HepG2 (cell line): ENCODE data around the gene BCKDHB. TPM values are rescaled to one million over a fixed set of nuclear protein-coding genes. Genes with fewer than 3 reads are reported as not detected.

Experiments
- ATAC-seq: fragments of 200-7000 bp; cut with Tn5 transposase; 3 replicates; pipeline ENCODE4 v1.9.1; 2020; ENCODE audit warnings: mild to moderate bottlenecking, moderate library complexity
- BruUV-seq: library from RNA; stranded (reverse); fragments of 400-500 nt; replicated peaks from 2 replicates; lab custom pipeline; 2021; lab: Mats Ljungman, UMichigan
- CTCF ChIA-PET: fragments of 300-600 bp; formaldehyde crosslinking; extraction: SDS; loops from one replicate; lab custom pipeline; 2021; ENCODE audit warnings: low total read pairs, inconsistent platforms, low intra/inter-chr PET ratio; lab: Yijun Ruan, JAX
- POLR2A ChIA-PET: fragments of 350-600 bp; sonication (Branson Sonifier 250); formaldehyde crosslinking; loops from one replicate; lab custom pipeline; 2020; ENCODE audit warnings: antibody characterized with exemption, inconsistent platforms; lab: Yijun Ruan, JAX
- DNase-seq: peaks from one replicate; pipeline ENCODE4 v3.0.0-alpha.2; 2015; ENCODE audit warnings: low spot score
- FAIRE-seq: peaks from 3 replicates; lab custom pipeline; 2011; peaks lifted over from hg19 to GRCh38; lab: Jason Lieb, UNC
- H2AFZ ChIP-seq: one replicate; pipeline ENCODE4 v1.6.1; 2011; ENCODE audit warnings: low read length, inconsistent platforms
- H3K27ac ChIP-seq: fragments of 300-600 bp; 3 replicates; pipeline ENCODE4 v1.8.0; 2011; ENCODE audit warnings: mixed run types, mild to moderate bottlenecking, mixed read lengths, low read length, inconsistent platforms; ENCODE audit not compliant: insufficient read depth; ENCODE audit errors: extremely low read length
- H3K27me3 ChIP-seq, 2 experiments: fragments of 200-600 bp in 1 of 2; 2 replicates in 1 of 2; 3 replicates in 1 of 2; pipeline versions ENCODE4 v1.6.0 to v1.8.0; 2011; ENCODE audit warnings: low read length in 2 of 2, mild to moderate bottlenecking in 2 of 2, moderate library complexity in 2 of 2, inconsistent platforms in 1 of 2; ENCODE audit not compliant: insufficient read depth in 2 of 2, control insufficient read depth in 1 of 2
- H3K36me3 ChIP-seq, 2 experiments: fragments of 200-600 bp in 1 of 2; replicated peaks in 1 of 2; 2 replicates in 1 of 2; 3 replicates in 1 of 2; pipeline versions ENCODE4 v1.5.1 to v1.8.0; 2011; ENCODE audit warnings: low read length in 2 of 2, inconsistent platforms in 1 of 2; ENCODE audit not compliant: insufficient read depth in 2 of 2, control insufficient read depth in 1 of 2
- H3K4me1 ChIP-seq: 2 replicates; pipeline ENCODE4 v1.5.1; 2012; ENCODE audit warnings: low read length, inconsistent platforms; ENCODE audit not compliant: insufficient read depth
- H3K4me2 ChIP-seq: 2 replicates; pipeline ENCODE4 v1.6.0; 2011; ENCODE audit warnings: low read depth, low read length, inconsistent platforms
- H3K4me3 ChIP-seq, 3 experiments: fragments of 200-600 bp in 1 of 3; sonication (generic), shearing (Covaris generic) in 1 of 3; replicated peaks in 1 of 3; 2 replicates each; pipeline ENCODE4 v1.5.1; 2011 to 2016; ENCODE audit warnings: low read length in 3 of 3, inconsistent platforms in 2 of 3, low read depth in 2 of 3, mild to moderate bottlenecking in 2 of 3, control low read depth in 1 of 3, mixed read lengths in 1 of 3; ENCODE audit not compliant: insufficient read depth in 1 of 3
- H3K79me2 ChIP-seq: one replicate; pipeline ENCODE4 v1.6.1; 2011; ENCODE audit warnings: low read length, inconsistent platforms; ENCODE audit not compliant: insufficient read depth
- H3K9ac ChIP-seq: 2 replicates; pipeline ENCODE4 v1.6.0; 2011; ENCODE audit warnings: mild to moderate bottlenecking, low read depth, low read length, inconsistent platforms; ENCODE audit not compliant: insufficient read depth
- H3K9me3 ChIP-seq: 2 replicates; pipeline ENCODE4 v1.5.1; 2012; ENCODE audit warnings: mild to moderate bottlenecking, low read length
- H4K20me1 ChIP-seq: 2 replicates; pipeline ENCODE4 v1.6.0; 2011; ENCODE audit warnings: inconsistent platforms, mild to moderate bottlenecking, low read length, moderate library complexity; ENCODE audit not compliant: insufficient read depth
- ETV5 ChIP-seq: IDR thresholded peaks from 2 replicates; pipeline ENCODE4 v1.6.1; 2018; ENCODE audit warnings: missing biosample characterization, missing genetic modification reagents, inconsistent platforms, borderline replicate concordance
- MATR3 ChIP-seq: sonication (generic); formaldehyde crosslinking; IDR thresholded peaks from 2 replicates; pipeline ENCODE4 v1.4.0; 2020; ENCODE audit warnings: missing genetic modification reagents
- NR2F1 ChIP-seq, 2 experiments: fragments of 450-650 bp in 1 of 2; formaldehyde crosslinking in 1 of 2; IDR thresholded peaks; 2 replicates each; pipeline versions ENCODE4 v1.5.0 to v1.6.1; 2016 to 2020; ENCODE audit warnings: mild to moderate bottlenecking in 1 of 2, missing compliant biosample characterization in 1 of 2, missing genetic modification reagents in 1 of 2, moderate library complexity in 1 of 2
- SP140L ChIP-seq: sonication (generic); formaldehyde crosslinking; IDR thresholded peaks from 2 replicates; pipeline ENCODE4 v1.4.0; 2020; ENCODE audit warnings: missing genetic modification reagents, borderline replicate concordance
- STAT5B ChIP-seq: sonication (generic); formaldehyde crosslinking; IDR thresholded peaks from 2 replicates; pipeline ENCODE4 v1.4.0; 2020; ENCODE audit warnings: missing genetic modification reagents
- ZNF724P ChIP-seq: sonication (generic); formaldehyde crosslinking; IDR thresholded peaks from 2 replicates; pipeline ENCODE4 v1.8.0; 2022; ENCODE audit warnings: missing genetic modification reagents, borderline replicate concordance
- ZSCAN5A ChIP-seq: sonication (generic); formaldehyde crosslinking; IDR thresholded peaks from 2 replicates; pipeline ENCODE4 v1.8.0; 2022; ENCODE audit warnings: mild to moderate bottlenecking, missing genetic modification reagents, borderline replicate concordance
- WGBS: methylation state at CpG from one replicate; pipeline ENCODE4 v1.1.6; 2017; ENCODE audit warnings: low lambda C conversion rate; 5-methylcytosine and 5-hydroxymethylcytosine counted together
- in situ Hi-C: cut with HindIII; loops from 2 replicates; pipeline ENCODE4 v1.10.0; 2017; ENCODE audit warnings: low pct_unique_long_range_greater_than_20kb; ENCODE audit not compliant: extremely low pct_ligation_motif_present
- intact Hi-C: fragments of 100-400 bp; cut with micrococcal nuclease; formaldehyde crosslinking; loops from one replicate; pipeline ENCODE4 v1.10.0; 2022; ENCODE audit not compliant: unreplicated experiment
- polyA plus RNA-seq, 8 experiments: library from polyadenylated mRNA; depleted of rRNA in 3 of 8; stranded (reverse) in 7 of 8; unstranded in 1 of 8; fragments of >200 nt; fragmentation: Illumina TruSeq in 4 of 8; extraction: Trizol in 4 of 8; gene quantifications; 2 replicates each; pipeline versions ENCODE4 v1.2.1 to v1.2.3, GENCODE V29; 2011 to 2016; ENCODE audit warnings: low read depth in 4 of 8, missing spikeins in 1 of 8, mixed read lengths in 1 of 8; ENCODE audit not compliant: insufficient read depth in 1 of 8
- total RNA-seq, 5 experiments: library from RNA; depleted of rRNA; stranded (reverse); fragments of >200 nt; fragmentation: Illumina TruSeq; extraction: Trizol; gene quantifications; 2 replicates each; pipeline ENCODE4 v1.2.3, GENCODE V29; 2016; ENCODE audit warnings: low read depth in 1 of 5
- TF ChIP-seq, protein P1 (sequence below): sonication (generic); formaldehyde crosslinking; IDR thresholded peaks from 2 replicates; pipeline ENCODE4 v1.8.0; 2022; ENCODE audit warnings: missing genetic modification reagents, mild to moderate bottlenecking, borderline replicate concordance

The BCKDHB gene
- total and polyA plus RNA-seq, 2 of the 13 experiments (the other 11 are each of a cell fraction or from before 2014, with no cell fraction given), result 10.8 to 13.6 TPM

DNA sequence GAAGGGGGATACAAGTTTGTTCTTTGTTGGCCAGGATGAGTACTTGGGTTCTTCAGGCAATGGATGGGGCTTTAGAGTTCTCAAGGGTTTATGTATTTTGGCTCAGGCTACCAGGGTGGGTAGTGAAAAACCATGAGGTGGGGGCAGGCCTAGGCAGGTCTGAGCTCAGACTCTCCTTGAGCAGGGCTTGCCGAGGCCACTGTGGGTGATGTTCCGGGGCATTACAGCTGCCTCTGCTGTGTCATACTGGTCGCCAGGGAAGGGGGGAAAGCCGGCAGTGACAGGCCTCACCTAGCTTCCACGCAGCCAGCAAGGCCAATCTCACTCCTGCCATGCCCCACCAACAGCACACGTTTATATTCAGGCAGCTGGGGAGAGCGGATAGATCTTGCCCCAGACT is 79.6 kb downstream of the BCKDHB start:
- Histone ChIP-seq H2AFZ (no peak overlapping the region), H3K9me3 (no peaks in the 10 kb centered on the region), H3K27ac (no peak overlapping the region), H3K27me3 (no peaks in the 10 kb centered on the region), H4K20me1 (no peaks in the 10 kb centered on the region), H3K79me2 (no peaks in the 10 kb centered on the region), H3K36me3 (no peaks in the 10 kb centered on the region), H3K4me3 (no peak overlapping the region), H3K4me2 (no peak overlapping the region), H3K9ac (no peak overlapping the region), H3K4me1 (no peaks in the 10 kb centered on the region)
- ATAC-seq, result no peak
- intact Hi-C loops (no loop called here), in situ Hi-C loops (no loop called here)
- BruUV-seq, result no TSS peak
- CTCF ChIA-PET, result no interaction called here
- TF ChIP-seq NR2F1 (CRISPR knock-in tag; IDR thresholded peaks at IDR 0.05) (no peak), MATR3 (CRISPR knock-in tag) (no peak), STAT5B (CRISPR knock-in tag) (no peak)
- POLR2A ChIA-PET, result no interaction called here
- WGBS, result no CpG with 5 or more reads among the region's 7 CpGs
- DNase-seq, result no peak
- FAIRE-seq, result no peak

DNA sequence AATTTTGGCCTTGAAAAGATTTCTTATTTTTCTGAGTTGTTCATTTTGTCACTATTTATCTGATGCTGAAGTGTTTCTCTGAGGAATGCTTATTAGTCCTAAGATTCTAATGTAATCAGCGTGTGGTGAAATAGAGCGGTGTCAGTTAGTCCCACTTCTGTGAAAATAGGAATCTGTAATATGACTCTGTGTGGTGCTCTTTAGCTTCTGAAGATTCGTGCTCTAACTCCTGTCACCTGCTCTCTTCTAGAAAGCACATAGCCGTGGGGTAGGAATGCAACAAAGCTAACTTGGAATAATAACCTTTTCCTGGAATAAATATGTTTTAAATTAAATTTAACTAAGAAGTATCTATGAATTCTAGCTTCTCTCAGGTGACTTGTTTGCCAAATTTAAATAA is 90.4 kb downstream of the BCKDHB start:
- DNase-seq (no peak), ATAC-seq (no peak), FAIRE-seq (no peak)
- Histone ChIP-seq H4K20me1 (no peaks in the 10 kb centered on the region), H3K79me2 (no peaks in the 10 kb centered on the region), H3K4me1 (no peaks in the 10 kb centered on the region), H3K27ac (no peak overlapping the region), H3K9ac (no peak overlapping the region), H3K4me2 (no peak overlapping the region), H2AFZ (no peak overlapping the region), H3K4me3 (no peak overlapping the region), H3K9me3 (no peaks in the 10 kb centered on the region), H3K27me3 (no peaks in the 10 kb centered on the region), H3K36me3 (no peaks in the 10 kb centered on the region)
- TF ChIP-seq ETV5 (CRISPR knock-in tag) (no peak), ZNF724P (CRISPR knock-in tag) (no peak), SP140L (no peak), ZSCAN5A (CRISPR knock-in tag) (no peak)
- TF ChIP-seq, protein P1, sequence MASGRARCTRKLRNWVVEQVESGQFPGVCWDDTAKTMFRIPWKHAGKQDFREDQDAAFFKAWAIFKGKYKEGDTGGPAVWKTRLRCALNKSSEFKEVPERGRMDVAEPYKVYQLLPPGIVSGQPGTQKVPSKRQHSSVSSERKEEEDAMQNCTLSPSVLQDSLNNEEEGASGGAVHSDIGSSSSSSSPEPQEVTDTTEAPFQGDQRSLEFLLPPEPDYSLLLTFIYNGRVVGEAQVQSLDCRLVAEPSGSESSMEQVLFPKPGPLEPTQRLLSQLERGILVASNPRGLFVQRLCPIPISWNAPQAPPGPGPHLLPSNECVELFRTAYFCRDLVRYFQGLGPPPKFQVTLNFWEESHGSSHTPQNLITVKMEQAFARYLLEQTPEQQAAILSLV (CRISPR knock-in tag), result no peak
- in situ Hi-C loops, result no loop called here
- CTCF ChIA-PET, result no interaction called here
- intact Hi-C loops, result no loop called here
- no TSS peak for BruUV-seq
- 91% methylated on average over 4 of the region's 4 CpGs for WGBS
- POLR2A ChIA-PET, result no interaction called here
